Nephron progenitor cell (in vitro differentiated cells): Measurements from ENCODE around the gene PITPNC1.

Source experiments
- DNase-seq: peaks from one replicate; pipeline ENCODE4 v3.0.0; 2021
- H3K27ac Mint-ChIP-seq: 2 replicates; pipeline ENCODE4 v1.8.0; 2021; ENCODE audit warnings: mild to moderate bottlenecking, moderate library complexity, mixed read lengths
- H3K27me3 Mint-ChIP-seq: 2 replicates; pipeline ENCODE4 v1.8.0; 2021; ENCODE audit warnings: mild to moderate bottlenecking, low read depth, mixed read lengths; ENCODE audit not compliant: poor library complexity
- H3K36me3 Mint-ChIP-seq: 2 replicates; pipeline ENCODE4 v1.8.0; 2021; ENCODE audit warnings: low read depth, mixed read lengths
- H3K4me1 Mint-ChIP-seq: 2 replicates; pipeline ENCODE4 v1.8.0; 2021; ENCODE audit warnings: mixed read lengths
- H3K4me3 Mint-ChIP-seq: 2 replicates; pipeline ENCODE4 v1.8.0; 2021; ENCODE audit warnings: mild to moderate bottlenecking, moderate library complexity, mixed read lengths
- H3K9me3 Mint-ChIP-seq: 2 replicates; pipeline ENCODE4 v1.8.0; 2021; ENCODE audit warnings: mild to moderate bottlenecking, moderate library complexity, mixed read lengths
- TF ChIP-seq, protein P1 (sequence below): fragments of 200-600 bp; sonication (generic); IDR thresholded peaks from 2 replicates; pipeline ENCODE4 v1.5.0; 2021; ENCODE audit warnings: antibody characterized with exemption

Gene PITPNC1

DNA sequence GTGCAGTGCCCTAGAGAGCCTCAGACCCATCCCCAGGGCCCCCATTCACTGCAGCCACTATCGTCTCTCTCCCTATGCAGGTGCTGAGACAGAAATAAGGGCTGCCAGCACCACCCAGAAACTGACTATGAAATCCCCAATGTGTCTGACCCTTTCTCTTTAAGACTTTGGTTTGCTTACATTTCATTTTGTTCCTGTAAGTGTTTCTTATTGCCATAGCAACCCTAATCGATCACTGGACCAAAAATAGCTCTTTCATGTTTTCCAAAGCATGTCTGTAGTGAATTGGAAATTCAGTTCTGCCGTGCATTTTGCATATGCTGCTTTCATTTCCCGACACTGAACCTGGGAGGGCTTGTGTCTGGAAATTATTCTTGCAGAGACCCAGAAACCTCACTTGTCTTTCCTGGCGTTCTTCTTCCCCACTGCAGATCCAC is 192.0 kb downstream of the PITPNC1 start:
- no peaks in the 10 kb centered on the region for H3K9me3 Mint-ChIP-seq
- peaks cover 14% of the 10 kb centered on the region for H3K27me3 Mint-ChIP-seq
- no peak for DNase-seq
- no peak overlapping the region for H3K4me3 Mint-ChIP-seq
- no peak overlapping the region for H3K27ac Mint-ChIP-seq
- peaks cover 30% of the 10 kb centered on the region for H3K4me1 Mint-ChIP-seq
- no peaks in the 10 kb centered on the region for H3K36me3 Mint-ChIP-seq
- TF ChIP-seq, protein P1, sequence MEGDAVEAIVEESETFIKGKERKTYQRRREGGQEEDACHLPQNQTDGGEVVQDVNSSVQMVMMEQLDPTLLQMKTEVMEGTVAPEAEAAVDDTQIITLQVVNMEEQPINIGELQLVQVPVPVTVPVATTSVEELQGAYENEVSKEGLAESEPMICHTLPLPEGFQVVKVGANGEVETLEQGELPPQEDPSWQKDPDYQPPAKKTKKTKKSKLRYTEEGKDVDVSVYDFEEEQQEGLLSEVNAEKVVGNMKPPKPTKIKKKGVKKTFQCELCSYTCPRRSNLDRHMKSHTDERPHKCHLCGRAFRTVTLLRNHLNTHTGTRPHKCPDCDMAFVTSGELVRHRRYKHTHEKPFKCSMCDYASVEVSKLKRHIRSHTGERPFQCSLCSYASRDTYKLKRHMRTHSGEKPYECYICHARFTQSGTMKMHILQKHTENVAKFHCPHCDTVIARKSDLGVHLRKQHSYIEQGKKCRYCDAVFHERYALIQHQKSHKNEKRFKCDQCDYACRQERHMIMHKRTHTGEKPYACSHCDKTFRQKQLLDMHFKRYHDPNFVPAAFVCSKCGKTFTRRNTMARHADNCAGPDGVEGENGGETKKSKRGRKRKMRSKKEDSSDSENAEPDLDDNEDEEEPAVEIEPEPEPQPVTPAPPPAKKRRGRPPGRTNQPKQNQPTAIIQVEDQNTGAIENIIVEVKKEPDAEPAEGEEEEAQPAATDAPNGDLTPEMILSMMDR, result no peak

DNA sequence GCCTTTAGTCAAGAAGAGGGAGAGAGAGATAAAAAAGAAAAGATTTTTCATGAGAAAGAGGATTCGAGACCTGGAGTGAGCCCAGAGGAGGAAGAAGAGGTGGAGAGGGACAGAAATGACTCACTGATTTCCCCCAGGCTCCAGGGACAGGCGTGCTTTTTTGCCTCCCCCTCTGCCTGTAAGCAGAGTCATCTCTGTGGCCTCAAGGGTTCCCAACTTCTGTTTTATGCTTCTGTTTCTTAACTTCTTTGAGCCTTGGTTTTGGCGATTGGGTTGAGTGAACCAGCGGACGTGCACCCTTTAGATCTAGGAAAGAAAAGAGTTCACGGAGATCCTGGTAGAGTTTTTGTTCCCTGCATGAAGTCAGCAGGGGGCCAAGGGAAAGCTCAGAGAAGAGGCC is 192.8 kb downstream of the PITPNC1 start:
- Mint-ChIP-seq H3K27ac (peak overlapping the region; percentile 5), H3K36me3 (no peaks in the 10 kb centered on the region), H3K4me1 (peaks cover 39% of the 10 kb centered on the region), H3K9me3 (no peaks in the 10 kb centered on the region), H3K4me3 (no peak overlapping the region), H3K27me3 (peaks cover 14% of the 10 kb centered on the region)
- TF ChIP-seq, protein P1, result no peak
- no peak for DNase-seq

DNA sequence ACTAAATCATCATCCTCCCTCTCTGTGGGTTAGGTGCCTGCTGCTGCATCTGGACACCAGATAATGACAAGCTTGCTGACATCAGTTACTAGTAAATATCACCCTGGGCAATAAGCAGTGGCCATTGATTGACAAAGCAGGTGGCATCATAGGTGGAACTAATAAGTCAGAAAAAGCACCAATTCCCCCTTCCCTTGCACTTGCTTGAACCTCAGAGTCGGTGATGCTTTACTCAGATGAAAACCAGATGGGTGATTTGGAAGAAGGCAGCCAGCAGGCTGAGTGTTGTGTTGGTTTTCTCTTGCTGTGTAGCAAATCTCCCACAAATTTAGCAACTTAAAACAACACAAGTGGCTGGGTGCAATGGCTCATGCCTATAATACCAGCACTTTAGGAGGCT is 193.7 kb downstream of the PITPNC1 start:
- no peak overlapping the region for H3K27ac Mint-ChIP-seq
- H3K4me3 Mint-ChIP-seq, result no peak overlapping the region
- no peaks in the 10 kb centered on the region for H3K9me3 Mint-ChIP-seq
- H3K27me3 Mint-ChIP-seq, result peaks cover 14% of the 10 kb centered on the region
- TF ChIP-seq, protein P1, result no peak
- no peak for DNase-seq
- H3K4me1 Mint-ChIP-seq, result peaks cover 45% of the 10 kb centered on the region
- H3K36me3 Mint-ChIP-seq, result no peaks in the 10 kb centered on the region

DNA sequence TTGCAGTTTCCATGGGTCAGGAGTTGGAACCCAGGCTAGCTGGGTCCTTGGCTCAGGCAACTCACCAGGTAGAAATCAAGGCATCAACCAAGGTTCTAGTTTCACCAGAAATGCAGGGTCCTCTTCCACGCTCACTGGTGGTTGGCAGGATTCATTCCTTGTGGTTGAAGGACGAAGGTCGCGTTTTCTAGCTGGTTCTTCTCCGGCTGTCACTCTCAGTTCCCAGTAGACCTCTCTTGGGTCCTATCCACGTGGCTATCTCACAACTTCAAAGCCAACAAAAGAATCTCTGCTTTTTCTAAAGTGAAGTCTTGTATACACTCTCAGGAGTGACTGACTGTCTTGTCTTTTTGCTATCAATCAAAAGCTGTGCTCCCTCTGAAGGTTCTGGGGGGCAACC is 194.4 kb downstream of the PITPNC1 start:
- H3K36me3 Mint-ChIP-seq, result no peaks in the 10 kb centered on the region
- no peak overlapping the region for H3K27ac Mint-ChIP-seq
- peaks cover 14% of the 10 kb centered on the region for H3K27me3 Mint-ChIP-seq
- no peak overlapping the region for H3K4me3 Mint-ChIP-seq
- peaks cover 45% of the 10 kb centered on the region for H3K4me1 Mint-ChIP-seq
- no peaks in the 10 kb centered on the region for H3K9me3 Mint-ChIP-seq
- TF ChIP-seq, protein P1, result no peak
- DNase-seq, result no peak

DNA sequence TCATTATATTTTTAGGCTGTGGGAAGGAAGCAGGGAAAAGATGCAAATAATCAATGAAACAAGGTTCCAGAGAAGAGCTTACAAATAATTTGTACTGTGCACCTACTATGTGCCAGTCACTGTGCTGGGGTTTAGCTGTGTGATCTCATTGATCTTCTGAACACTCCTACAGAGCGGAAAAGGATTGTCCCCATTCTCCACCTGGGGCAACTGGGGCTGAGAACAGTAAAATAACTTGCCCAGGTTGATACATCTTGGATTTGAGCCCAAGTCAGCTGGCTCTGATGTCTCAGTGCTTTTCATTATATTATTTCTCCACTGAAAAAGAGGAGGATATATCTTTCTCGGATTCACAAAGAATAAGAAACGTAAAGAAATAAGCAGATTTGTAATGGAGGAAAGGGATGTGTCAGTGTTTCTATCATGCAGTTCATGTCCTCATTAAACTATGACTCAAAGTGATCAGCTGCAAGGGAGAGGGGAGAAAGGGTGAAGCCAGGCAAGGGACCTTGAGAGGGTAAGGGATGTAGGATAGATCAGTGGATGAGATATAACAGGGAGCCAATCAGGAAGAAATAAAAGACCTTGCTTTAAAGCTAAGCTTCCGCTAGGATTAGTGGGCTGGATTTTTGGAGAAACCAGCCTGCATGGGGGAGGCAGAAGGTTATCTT is 197.0 kb downstream of the PITPNC1 start:
- H3K27ac Mint-ChIP-seq, result no peak overlapping the region
- no peak overlapping the region for H3K4me3 Mint-ChIP-seq
- peaks cover 4% of the 10 kb centered on the region for H3K36me3 Mint-ChIP-seq
- peaks cover 55% of the 10 kb centered on the region for H3K4me1 Mint-ChIP-seq
- TF ChIP-seq, protein P1, result no peak
- DNase-seq, result no peak
- H3K9me3 Mint-ChIP-seq, result no peaks in the 10 kb centered on the region
- peaks cover 14% of the 10 kb centered on the region for H3K27me3 Mint-ChIP-seq

DNA sequence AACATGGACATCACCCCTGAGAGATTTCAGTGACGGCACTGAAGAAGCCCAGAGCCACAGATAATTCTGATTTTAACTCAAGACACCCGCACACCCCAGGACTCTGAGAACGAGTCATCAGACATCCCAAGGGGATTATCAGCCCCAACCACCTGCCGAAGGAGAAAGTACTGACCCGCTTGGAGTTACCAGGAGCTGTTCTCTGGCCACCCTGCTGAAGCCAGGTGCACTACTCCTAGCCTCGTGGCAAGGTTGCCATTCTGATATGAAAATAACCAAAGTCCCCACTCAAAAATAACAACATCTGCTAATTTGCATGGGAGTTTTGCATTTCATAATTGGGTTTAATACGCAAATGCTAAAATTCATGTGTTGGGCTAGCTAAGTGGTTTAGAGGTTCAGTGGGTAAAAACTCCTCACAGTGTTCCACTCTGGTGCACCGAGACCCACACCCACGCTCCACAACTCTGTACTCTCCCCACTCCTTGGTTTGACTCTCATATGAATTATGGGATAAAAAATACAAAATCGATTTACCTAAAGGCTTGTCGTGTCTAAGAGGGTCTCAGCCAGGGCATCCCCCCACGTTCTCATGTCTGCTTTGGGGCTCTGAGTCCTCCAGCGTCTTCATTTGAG is 197.7 kb downstream of the PITPNC1 start:
- TF ChIP-seq, protein P1, result no peak
- Mint-ChIP-seq H3K27me3 (peaks cover 7% of the 10 kb centered on the region), H3K27ac (no peak overlapping the region), H3K4me3 (no peak overlapping the region), H3K4me1 (peaks cover 49% of the 10 kb centered on the region), H3K9me3 (no peaks in the 10 kb centered on the region), H3K36me3 (peaks cover 4% of the 10 kb centered on the region)
- no peak for DNase-seq
